GM21390 (cell line): ENCODE results near the gene TKTL2.
"Not testable (repeated sequence)": the region's sequence is repeated elsewhere in the genome, so short reads cannot be mapped to it uniquely, and the experiment has no call there.

Experiments used
- ATAC-seq: cut with Tn5 transposase; IDR thresholded peaks from one replicate; pipeline ENCODE4 v1.9.1; 2021; ENCODE audit not compliant: unreplicated experiment

Gene TKTL2

GRCh38 chr4:163447481-163447880 lies 26.1 kb downstream of the TKTL2 start:
- no peak for ATAC-seq

GRCh38 chr4:163447023-163447422 lies 26.5 kb downstream of the TKTL2 start:
- not testable (repeated sequence) for ATAC-seq

DNA sequence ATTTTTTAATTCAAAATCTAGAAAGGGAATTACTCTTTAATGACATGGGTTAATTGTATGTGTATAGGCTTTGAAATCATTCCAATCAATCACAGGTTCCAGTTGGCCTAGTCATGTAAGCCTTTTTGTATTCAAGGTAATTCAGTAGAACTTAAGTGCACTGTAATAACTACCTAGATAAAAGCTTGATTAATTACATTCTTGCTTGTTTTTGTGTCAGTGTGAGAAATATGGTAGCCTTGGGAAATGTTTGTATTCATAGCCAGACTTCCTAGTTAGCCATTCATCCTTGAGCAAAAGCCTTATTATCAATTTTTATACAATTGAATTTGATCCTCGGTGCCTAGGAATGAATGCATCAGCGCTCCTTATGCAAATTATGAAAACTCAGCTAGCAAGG lies 33.5 kb downstream of the TKTL2 start:
- no peak for ATAC-seq
